CD4-positive, alpha-beta T cell treated with Interleukin-4 for 1 hour (primary cell): Measurements from ENCODE around the gene LRRC45.

Experiments
- DNase-seq, 2 donors: peaks; one replicate each; pipeline ENCODE4 v3.0.0-alpha.2; 2020 to 2022

LRRC45 gene

DNA sequence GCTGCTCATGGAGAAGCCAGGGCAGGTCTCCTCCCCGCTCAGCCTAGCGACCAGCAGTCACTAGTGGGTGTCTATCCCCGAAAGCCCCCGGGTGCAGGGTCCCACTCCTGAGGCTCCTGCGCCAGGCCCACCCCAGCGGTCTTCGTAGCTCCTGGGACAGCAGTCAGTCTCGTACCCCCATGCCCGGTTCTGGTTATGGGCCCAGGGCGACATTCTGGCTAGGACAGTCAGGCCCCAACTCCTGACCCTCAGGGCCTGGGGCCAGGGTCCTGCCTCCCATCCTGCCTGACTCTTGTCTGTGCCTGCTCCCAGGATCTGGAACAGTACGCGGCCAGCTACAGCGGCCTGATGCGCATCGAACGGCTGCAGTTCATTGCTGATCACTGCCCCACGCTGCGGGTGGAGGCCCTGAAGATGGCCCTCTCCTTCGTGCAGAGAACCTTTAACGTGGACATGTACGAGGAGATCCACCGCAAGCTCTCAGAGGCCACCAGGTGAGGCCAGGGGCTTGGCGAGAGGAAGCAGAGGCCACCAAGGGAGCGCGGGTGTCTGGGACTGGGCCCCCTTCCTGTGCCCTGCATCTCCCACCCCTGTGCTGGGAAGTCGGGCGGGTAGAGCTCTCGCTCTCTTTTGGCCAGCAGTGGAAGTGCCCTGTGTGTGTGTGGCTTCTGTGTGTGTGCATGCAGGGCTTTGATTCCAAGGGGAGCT is 30.6 kb downstream of the LRRC45 start:
- no peak for DNase-seq

DNA sequence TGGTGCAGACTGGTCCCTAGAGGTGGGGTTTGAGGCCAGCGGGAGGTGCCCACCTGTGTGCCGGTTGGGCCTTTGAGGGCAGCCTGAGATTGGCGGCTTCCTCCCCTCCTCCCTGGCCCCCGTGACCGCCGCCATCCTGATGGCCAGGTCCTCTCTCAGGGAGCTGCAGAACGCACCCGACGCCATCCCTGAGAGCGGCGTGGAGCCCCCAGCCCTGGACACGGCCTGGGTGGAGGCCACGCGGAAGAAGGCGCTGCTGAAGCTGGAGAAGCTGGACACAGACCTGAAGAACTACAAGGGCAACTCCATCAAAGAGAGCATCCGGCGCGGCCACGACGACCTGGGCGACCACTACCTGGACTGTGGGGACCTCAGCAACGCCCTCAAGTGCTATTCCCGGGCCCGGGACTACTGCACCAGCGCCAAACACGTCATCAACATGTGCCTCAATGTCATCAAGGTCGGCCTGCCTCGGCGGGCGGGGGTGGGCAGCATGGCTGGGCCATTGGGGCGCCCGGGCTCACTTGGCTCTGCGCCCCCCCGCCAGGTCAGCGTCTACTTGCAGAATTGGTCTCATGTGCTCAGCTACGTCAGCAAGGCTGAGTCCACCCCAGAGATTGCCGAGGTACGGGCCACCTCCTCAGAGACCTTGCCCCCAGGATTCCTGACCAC is 31.4 kb downstream of the LRRC45 start:
- no peak for DNase-seq

DNA sequence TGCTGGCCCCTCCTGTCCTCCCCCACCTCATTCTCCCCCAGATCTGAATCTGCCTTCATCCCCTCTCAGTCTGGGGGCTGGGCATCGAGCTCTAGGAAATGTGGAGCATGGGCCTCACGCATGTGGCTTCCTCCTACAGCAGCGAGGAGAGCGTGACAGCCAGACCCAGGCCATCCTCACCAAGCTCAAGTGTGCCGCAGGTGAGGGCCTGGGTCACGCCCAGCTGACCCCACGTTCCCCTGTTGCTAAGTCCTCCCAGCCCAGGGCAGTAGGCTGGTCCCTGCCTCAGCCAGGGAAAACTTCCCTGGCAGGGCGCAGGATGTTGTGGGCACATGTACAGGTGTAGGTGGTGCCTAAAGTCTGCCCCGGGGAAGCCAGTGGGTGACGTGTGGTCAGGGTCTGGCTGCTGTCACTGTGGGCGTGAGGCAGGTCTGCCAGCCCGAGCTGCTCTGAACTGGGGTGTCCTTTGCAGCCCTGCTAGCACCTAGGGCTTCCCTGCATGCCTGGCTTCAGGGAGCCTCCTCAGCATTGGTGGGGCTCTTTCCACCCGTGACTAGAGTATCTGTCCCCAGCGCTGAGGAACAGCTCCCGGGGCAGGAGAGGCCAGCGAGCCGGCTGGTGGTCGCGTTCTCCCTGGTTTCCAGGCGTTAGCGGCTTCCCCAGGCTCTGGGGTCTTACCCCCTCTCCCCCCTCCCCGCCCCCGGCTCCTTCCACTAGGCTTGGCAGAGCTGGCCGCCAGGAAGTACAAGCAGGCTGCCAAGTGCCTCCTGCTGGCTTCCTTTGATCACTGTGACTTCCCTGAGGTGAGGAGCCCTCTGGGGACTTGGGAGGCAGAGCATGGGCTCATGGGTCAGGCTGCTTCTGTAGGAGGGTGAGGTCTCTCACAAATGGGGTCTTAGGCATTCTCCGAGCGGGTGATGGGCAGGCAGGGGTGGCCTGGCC is 32.2 kb downstream of the LRRC45 start:
- no peak for DNase-seq

DNA sequence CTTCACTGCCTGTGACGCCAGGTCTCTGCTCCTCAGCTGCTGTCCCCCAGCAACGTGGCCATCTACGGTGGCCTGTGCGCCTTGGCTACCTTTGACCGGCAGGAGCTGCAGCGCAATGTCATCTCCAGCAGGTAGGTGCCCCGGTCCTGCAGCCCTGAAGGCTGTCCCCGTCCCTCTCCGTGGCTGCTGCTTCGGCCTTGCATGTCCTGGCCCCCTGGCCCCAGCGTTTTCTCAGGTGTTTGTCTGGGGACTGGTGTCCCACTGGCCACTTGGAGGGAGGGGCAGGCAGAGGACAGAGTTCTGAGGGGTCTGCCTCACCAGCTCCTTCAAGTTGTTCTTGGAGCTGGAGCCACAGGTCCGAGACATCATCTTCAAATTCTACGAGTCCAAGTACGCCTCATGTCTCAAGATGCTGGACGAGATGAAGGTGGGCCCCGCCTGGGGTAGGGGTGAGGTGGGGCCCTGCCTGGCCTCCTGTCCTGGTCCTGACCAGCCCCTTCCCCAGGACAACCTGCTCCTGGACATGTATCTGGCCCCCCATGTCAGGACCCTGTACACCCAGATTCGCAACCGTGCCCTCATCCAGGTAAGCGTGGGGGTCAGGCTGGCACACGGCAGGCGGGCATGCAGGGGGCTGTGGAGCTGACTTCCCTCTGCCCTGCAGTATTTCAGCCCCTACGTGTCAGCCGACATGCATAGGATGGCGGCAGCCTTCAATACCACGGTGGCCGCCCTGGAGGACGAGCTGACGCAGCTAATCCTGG is 33.0 kb downstream of the LRRC45 start:
- no peak for DNase-seq

DNA sequence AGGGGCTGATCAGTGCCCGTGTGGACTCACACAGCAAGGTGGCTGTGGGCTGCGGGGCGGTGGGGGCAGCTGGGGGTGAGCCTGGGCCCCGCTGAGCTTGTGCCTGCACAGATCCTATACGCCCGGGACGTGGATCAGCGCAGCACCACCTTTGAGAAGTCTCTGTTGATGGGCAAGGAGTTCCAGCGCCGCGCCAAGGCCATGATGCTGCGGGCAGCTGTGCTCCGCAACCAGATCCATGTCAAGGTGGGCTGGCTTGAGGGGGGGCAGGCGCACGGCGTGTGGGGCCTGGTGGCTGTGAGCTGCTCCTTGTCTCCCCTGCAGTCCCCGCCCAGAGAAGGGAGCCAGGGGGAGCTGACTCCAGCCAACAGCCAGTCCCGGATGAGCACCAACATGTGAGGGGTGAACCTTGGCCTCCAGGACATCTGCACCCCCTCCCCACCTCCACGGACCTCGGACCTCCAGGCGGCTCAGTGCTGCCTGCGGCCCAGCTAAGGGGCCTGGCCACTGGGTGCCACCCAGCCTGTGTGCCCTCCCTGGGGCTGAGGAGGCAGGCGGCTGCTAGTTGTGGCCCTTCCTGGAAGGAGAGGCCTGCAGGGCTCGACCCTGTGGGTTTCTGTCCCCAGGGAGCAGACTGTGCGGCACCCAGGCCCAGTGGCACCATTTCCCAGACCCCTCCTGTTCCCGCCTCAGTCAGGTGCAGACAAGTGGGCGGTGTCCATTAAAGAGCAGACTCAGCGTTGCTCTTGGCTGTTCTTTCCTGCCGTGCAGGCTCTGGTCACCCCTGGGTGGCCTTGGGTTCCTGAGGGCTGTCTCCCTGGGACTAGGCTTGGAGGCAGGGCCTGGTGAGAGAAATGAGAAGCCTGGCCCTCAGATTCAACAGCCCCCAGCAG is 33.9 kb downstream of the LRRC45 start:
- DNase-seq, result no peak

DNA sequence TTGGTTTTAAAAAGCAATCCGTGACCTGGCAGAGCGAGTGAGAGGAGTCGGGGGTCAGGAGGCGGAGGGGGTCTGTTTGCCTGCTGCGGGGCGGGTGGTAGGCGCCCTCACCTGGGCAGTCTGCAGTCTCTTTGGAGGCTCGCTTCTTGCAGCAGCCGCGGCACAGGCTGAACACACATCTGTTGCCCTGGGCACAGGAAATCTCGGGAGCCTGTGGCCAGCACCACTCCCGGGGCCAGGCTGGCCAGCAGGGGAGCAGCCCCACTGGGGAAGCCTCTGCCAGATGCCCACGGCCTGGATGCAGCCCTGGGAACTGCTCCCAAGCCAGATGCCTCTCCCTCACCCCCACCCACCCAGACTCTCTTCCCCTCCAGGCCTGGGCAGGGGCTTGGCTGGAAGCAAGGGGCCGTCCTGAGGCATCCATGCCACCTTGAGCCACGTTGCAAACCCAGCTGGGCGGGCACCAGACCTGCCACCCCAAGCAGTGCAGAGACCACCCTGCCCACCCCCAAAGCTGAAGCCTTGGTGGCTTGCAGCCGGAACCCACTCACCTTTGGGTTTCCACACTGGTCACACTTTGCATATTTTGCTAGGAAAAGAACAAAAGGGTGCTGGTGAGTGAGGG is 35.2 kb downstream of the LRRC45 start:
- no peak for DNase-seq

DNA sequence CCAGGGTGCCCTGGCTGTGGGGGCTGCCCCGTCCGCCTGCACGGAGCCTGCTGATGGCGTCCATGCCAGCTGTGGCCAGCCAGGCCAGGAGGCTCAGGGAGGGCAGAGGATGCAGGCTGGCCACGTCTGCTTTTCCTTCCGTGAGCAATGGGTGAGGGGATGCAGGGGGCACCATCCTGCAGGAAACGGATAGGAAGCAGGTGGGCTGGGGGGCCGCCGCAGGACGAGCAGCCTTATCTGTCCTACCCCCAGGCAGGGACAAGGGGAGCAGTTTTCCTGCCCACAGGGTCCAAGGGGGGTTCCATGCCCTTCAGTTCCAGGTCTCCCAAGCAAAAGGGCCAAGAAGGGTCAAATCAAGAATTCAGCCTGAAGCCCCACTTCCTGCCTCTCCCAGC is 35.7 kb downstream of the LRRC45 start:
- DNase-seq, result no peak

DNA sequence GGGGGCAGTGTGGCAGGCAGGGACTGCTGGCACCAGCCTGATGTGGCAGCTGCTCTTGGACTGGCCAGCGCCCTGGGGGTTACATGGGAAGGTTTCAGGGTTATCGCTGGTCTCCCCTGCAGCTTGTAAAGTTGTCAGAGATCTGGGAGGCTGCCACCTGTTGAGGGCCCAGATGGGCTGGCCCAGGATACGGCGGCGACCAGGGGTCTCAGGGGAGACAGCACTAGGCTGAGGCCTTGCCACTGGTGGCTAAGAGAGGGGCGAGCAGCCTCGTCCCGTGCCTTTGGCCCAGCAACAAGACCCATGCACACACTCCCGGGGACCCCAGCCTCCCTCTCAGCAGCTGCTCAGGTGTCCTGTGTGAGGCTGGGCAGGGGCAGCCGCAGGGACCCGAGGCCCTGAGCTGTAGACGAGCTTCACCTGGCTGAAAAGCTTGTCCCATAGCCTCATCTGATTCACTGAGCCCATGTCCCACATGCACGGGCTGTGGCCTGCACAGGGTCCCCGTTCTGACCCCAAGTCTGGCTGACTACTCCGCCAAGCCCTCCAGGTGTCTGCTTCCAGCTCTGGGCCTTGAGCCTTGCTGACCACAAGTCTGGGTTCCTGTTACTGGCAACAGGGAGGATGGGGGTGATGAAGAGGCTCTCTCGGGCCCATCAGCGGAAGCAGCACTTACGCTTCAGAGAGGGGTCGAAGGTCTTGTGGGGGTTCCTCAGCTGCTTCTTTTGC is 36.3 kb downstream of the LRRC45 start:
- DNase-seq, result no peak

DNA sequence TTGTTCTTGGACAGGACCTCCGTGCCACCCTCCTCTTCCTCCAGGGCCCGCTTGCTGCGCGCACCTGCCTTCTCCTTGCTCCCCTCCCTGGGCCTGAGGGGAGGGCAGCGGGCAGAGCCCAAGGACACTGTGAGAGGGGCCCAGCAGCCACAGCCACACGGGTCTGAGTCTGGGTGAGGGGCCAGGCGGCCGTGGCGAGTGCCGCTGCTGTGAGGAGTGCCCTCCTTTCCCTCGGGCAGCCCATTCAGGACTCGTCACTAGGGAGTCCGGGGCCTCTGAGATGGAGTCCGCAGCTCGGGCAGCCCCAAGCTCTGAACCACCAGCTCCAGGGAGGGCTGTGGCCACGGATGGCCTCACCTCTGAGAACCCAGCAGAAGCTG is 36.9 kb downstream of the LRRC45 start:
- DNase-seq, result no peak

DNA sequence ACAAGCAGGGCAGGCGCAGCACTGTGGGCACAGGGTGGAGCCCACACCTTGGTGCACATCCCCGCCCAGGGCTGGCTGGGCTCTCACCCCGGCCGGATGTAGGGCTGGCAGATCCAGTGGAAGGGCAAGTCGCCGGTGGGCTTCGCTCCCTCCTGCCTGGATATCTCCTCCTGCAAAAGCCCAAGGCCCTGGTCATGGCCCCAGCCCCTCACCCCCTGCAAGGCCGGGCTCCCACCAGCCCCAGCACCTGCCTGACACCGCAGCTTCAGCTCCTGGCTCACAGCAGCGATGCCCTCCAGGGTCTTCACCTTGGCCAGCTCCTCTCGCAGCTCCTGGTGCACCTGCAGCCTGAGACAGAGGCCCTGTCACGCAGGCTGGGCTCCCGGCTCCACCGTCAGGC is 37.5 kb downstream of the LRRC45 start:
- DNase-seq, result no peak

DNA sequence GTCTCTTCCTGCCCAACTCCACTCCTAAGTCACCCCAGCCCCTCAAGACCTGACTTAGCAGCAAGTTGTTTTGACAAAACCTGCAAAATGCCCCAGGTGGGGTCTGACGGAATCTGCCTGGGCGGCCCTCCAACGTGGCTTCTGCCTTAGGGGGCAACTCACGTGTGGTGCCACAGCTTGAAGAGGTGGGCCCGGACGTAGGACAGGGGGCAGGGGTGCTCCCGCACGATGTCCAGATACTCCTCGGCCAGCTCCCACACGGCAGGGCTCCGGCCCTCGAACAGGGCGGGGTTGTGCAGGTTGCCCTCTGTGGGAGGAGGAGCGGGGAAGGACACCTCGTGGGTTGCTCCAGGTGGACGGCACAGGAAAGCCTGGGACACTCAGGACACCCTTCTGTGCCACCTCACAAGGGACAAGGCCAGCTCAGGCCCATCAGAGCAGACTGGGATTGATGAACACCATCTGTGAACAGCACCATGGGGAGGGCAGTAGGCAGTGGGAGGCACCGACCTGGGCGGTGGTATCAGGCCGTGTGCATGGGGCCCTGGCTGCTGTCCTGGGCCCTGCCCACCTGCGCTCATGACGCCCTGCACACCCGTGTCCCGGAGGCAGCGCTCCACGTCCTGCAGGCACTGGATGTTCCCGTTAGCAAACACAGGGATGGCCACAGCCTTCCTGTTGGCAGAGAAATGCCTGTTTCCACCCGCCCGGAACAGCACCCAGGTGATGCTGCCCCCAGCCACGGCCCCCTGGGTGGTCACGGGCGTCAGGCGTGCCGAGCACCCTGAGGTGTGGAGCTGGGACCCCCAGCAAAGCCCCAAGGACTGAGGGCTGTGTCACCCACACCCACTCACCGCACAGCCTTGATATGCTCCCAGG is 38.2 kb downstream of the LRRC45 start:
- DNase-seq, result no peak

DNA sequence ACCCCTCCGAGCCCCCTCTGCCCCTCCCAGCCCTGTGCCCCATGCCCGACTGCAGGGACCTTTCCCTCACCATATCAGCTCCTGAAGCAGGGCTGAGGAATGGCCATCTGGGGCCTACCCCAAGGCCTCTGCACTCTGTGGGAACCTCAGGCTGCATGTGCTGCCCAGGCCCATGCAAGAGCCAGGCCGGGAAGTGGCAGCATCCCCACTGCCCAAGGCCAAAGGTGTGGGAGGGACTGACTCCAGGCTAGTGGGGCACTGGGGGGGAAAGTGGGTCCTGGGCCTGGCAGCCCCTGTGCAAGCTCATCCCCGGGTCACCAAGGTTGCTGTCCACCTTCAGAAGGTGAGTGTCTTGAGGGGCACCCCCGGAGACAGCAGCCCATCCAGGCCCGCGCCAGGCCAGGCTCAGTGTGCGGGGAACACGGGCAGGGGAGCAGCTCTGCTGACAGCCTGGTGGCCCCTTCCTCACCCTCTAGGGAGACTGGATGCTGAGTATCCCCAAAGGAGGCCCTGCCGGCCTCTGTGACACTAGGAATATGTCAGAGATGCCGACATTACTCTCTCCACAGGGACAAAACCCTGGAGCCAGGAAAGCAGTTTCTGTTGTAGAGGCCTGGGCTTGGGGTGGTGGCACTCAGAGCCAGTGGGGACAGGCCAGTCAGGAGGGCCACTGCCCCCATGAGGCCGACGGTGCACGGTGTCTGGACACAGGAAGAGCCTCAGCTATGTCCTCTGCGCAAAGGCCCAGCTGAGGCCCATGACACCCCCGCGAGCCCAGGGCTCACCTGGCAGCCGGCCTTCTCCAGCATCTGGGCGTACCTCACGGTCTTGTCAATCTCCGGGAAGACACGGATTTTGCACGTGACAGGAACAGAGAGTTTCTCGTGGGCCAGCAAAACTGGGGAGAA is 39.2 kb downstream of the LRRC45 start:
- DNase-seq, result no peak

DNA sequence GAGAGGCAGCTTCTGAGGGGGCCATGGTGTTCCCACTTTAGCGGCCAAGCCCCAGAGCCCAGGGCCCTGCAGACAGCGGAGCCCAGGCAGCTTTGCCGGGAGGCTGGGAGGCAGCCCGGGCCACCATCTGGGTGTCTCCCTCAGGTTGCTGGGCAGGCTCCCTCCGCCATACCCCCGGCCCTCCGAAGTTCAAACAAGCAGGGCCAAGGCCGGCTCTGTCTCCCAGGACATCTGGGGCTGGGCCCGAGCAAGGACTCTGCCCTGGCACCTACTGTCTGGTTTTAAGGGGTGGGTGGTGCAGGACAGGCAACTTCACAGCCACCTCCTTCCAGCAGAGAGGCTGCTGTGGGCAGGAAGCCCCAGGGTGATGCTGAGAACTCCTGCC is 39.9 kb downstream of the LRRC45 start:
- DNase-seq, result no peak

DNA sequence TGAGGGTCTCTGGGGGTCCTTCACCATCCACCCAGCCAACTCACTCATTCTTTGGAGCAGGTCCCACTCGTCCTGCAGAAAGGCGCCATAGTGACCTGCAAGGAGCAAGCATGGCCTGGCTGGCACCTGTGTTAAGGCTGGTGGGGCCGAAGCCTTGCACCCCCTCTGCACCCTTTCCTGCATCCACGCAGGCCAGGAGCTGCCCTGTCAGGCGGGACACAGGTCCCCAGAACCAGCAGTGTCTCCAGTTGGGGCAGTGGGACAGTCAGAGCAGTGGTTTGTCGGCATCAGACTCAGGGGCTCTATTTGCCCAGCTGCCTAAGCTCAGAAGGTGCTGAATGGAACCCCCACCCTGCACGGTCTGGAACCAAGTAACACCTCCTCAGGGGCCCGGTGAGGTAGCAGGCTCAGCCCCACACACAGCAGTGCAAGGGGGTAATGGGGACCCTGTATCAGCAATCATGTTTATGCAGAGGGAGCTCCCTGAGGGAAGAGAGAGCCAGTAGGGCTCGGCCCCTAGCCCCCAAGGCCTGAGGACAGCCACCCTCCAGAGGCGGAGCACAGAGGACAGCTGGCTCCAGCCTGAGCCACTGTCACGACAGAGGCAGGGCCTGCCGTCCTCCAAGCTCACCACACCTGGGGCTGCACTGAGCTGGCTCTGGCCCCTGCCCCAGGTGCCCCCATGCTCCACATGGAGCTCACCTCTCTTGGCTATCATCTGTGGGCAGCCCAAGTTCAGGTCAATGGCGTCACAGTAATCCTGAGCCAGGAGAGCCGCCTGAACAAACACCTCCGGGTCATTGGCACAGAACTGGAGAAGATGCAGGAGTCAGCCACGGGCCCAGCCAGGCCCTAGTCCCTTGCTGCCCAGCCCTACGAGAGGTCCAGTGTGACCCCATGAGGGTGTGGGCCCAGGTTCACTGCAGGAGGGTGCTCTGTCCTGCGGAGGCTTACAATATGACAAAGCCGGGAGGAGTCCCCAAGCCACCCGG is 40.6 kb downstream of the LRRC45 start:
- DNase-seq, result no peak

DNA sequence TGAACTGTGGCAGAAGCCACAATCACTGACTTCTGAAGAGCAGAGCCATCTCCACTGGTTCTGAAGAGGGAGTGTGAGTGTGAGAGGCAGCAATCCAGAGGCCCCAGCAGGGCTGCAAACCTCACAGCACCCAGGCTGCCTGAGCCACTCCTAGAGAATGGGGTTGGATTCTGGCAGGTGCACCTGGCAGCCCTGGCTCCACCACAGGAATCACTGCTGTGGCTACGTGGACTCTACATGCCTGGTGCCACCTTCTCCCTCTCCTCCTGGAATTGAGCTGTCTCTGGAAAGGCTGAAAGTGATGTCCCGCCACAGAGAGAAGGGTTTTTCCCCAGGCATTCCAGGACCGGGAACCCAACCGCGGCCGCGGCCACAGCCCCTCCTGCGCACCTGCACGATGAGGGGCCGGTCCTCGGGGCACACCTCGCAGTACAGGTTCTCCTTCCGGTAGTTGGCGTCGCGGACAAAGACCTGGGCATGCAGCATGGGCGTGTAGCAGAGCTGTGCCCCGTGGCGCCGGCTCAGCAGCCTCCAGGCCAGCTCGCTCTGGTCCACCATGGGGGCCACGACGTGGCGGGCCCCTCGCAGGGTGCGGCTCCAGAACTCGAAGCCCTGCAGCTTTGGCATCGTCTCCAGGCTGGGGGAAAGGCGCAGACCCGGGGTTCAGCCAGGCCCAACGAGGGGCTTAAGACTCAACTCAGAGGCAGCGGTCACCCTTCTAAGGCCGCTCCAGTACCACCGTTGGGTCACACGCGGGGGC is 41.5 kb downstream of the LRRC45 start:
- DNase-seq, result no peak

DNA sequence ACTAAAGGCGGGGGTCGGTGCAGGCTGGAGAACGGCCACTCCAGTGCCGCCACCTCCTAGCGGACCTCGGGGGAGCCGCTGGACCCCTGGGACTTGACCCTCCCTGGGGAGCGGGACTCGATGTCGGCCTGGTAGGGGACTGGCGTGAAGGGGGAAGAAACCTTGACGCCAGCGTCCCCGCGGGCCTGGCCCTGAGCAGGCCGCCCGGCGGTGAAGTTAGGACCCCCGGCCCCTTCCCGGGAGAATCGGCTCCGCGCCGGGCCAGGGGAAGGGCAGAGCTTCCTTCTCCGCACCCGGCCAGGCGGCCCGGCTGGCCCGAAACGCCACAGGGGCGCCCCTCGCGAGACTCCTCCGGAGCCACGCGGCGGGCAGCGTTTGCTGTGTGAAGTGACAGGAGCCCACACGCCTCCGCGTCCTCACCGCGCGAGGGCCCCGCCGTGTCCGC is 42.1 kb downstream of the LRRC45 start:
- no peak for DNase-seq
